ENCODE data around the gene KCTD18. TPM values are rescaled to one million over a fixed set of nuclear protein-coding genes. Genes with fewer than 3 reads are reported as not detected.

The KCTD18 gene
- total and polyA plus RNA-seq, 10 of the 15 experiments (the other 5 are each of a cell fraction or from before 2014, with no cell fraction given), result 1.4 to 16.9 (median 12.5) TPM

DNA sequence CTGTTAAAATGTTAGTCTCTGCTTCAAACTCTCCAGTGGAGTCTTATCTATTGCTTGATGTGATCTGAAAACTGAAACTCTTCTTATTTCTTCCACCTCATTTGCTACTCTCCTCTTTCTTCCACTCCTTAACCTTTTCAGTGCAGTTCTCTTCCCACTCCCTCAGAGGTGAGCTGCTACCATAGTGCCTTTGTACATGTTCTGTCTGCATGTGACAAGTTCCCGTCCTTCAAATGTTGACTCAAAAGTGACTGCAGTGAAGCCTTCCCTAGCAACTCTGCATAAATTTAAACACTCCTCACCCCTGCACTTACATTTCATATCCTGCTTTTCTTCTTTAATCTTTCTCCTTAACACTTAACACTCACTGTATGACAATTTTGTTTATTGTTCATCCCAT is 28.3 kb upstream of the KCTD18 start (continued):
- TF ChIP-seq, protein P1, sequence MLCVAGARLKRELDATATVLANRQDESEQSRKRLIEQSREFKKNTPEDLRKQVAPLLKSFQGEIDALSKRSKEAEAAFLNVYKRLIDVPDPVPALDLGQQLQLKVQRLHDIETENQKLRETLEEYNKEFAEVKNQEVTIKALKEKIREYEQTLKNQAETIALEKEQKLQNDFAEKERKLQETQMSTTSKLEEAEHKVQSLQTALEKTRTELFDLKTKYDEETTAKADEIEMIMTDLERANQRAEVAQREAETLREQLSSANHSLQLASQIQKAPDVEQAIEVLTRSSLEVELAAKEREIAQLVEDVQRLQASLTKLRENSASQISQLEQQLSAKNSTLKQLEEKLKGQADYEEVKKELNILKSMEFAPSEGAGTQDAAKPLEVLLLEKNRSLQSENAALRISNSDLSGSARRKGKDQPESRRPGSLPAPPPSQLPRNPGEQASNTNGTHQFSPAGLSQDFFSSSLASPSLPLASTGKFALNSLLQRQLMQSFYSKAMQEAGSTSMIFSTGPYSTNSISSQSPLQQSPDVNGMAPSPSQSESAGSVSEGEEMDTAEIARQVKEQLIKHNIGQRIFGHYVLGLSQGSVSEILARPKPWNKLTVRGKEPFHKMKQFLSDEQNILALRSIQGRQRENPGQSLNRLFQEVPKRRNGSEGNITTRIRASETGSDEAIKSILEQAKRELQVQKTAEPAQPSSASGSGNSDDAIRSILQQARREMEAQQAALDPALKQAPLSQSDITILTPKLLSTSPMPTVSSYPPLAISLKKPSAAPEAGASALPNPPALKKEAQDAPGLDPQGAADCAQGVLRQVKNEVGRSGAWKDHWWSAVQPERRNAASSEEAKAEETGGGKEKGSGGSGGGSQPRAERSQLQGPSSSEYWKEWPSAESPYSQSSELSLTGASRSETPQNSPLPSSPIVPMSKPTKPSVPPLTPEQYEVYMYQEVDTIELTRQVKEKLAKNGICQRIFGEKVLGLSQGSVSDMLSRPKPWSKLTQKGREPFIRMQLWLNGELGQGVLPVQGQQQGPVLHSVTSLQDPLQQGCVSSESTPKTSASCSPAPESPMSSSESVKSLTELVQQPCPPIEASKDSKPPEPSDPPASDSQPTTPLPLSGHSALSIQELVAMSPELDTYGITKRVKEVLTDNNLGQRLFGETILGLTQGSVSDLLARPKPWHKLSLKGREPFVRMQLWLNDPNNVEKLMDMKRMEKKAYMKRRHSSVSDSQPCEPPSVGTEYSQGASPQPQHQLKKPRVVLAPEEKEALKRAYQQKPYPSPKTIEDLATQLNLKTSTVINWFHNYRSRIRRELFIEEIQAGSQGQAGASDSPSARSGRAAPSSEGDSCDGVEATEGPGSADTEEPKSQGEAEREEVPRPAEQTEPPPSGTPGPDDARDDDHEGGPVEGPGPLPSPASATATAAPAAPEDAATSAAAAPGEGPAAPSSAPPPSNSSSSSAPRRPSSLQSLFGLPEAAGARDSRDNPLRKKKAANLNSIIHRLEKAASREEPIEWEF (IDR thresholded peaks at IDR 0.05; ENCODE audit: insufficient replicate concordance, low read depth, low read length), result no peak

DNA sequence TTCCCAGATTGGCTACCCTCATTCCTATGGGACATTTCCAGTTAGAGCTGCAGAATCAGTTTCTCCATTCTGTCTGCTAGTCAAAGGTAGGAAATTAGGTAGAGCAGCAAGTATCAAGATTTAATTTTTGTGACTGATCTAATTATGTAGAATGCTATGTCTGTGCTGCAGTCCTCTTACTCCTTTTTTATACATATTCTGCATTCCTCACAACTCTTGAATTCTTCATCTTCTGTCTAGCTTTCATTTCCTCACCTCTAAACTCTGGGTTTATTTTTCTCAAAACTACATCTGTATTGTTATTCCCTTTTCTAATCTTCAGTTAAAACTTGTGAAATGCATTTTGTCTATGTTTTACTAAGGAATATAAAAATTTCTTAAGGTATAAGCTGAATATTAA is 24.7 kb upstream of the KCTD18 start:
- Histone ChIP-seq H4K20me1 (ENCODE audit: control insufficient read depth, insufficient read depth) (no peaks in the 10 kb centered on the region), H3K36me3 (ENCODE audit: control insufficient read depth in 2 of 2, insufficient read depth in 2 of 2, low read length in 1 of 2) (peaks cover 1 to 6% of the 10 kb centered on the region in 2 experiments; a peak in 3 of 4 replicates), H3K27me3 (replicated peaks in 1 of 2; ENCODE audit: control insufficient read depth in 2 of 2, insufficient read depth in 2 of 2, low read length in 1 of 2) (no peaks in the 10 kb centered on the region), H3K4me3 (no peak overlapping the region), H3K4me1 (ENCODE audit: control insufficient read depth, insufficient read depth, low read length) (no peaks in the 10 kb centered on the region), H2AFZ (ENCODE audit: control insufficient read depth, low read depth, low read length) (no peak overlapping the region), H3K9ac (ENCODE audit: control insufficient read depth, insufficient read depth, low read length) (no peak overlapping the region), H3K9me3 (replicated peaks; ENCODE audit: control insufficient read depth, insufficient read depth, low read length) (no peaks in the 10 kb centered on the region), H3K4me2 (ENCODE audit: control insufficient read depth, insufficient read depth) (no peak overlapping the region), H3K27ac (ENCODE audit: control insufficient read depth, insufficient read depth) (no peak overlapping the region), H3K79me2 (ENCODE audit: control insufficient read depth, insufficient read depth, low read length) (peaks cover 34% of the 10 kb centered on the region)
- intact Hi-C loops (cut with micrococcal nuclease; ENCODE audit: unreplicated experiment) (no loop called here), in situ Hi-C loops (cut with MboI) (no loop called here)
- no peak for FAIRE-seq
- SMC1A ChIA-PET (ENCODE audit: uncharacterized antibody, unreplicated experiment), result interaction anchor here (0.7 to 2.8 kb wide), 7 partner anchors 8 to 168 kb away, joined by 4 to 9 read pairs (median 4); partner anchors contain the start of gene SGO2
- ATAC-seq, result no peak
- CTCF ChIA-PET, result interaction anchor here (0.5 to 2.2 kb wide), 8 partner anchors 7 to 168 kb away, joined by 3 to 12 read pairs (median 3); partner anchors contain the start of gene KCTD18
- no peak for TF ChIP-seq ZNF384 (IDR thresholded peaks at IDR 0.05; ENCODE audit: borderline replicate concordance, low read depth, low read length)
- TF ChIP-seq PML (IDR thresholded peaks at IDR 0.05; ENCODE audit: low read length), result no peak
- TF ChIP-seq TBL1XR1 (IDR thresholded peaks at IDR 0.05; ENCODE audit: low read depth, low read length), result no peak
- TF ChIP-seq SMARCA5 (IDR thresholded peaks at IDR 0.05), result no peak
- no peak for TF ChIP-seq MEF2A (IDR thresholded peaks at IDR 0.05; ENCODE audit: insufficient read depth, low read depth, low read length)
- TF ChIP-seq NR2C2 (IDR thresholded peaks at IDR 0.05; ENCODE audit: borderline replicate concordance, control insufficient read depth, insufficient read length, low read depth), result no peak
- TF ChIP-seq HCFC1 (IDR thresholded peaks at IDR 0.05; ENCODE audit: low read length), result no peak
- TF ChIP-seq, protein P2, sequence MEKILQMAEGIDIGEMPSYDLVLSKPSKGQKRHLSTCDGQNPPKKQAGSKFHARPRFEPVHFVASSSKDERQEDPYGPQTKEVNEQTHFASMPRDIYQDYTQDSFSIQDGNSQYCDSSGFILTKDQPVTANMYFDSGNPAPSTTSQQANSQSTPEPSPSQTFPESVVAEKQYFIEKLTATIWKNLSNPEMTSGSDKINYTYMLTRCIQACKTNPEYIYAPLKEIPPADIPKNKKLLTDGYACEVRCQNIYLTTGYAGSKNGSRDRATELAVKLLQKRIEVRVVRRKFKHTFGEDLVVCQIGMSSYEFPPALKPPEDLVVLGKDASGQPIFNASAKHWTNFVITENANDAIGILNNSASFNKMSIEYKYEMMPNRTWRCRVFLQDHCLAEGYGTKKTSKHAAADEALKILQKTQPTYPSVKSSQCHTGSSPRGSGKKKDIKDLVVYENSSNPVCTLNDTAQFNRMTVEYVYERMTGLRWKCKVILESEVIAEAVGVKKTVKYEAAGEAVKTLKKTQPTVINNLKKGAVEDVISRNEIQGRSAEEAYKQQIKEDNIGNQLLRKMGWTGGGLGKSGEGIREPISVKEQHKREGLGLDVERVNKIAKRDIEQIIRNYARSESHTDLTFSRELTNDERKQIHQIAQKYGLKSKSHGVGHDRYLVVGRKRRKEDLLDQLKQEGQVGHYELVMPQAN (conservative IDR thresholded peaks at IDR 0.05), result no peak
- no peak for TF ChIP-seq RCOR1 (conservative IDR thresholded peaks at IDR 0.05; ENCODE audit: low read depth, low read length)
- RAD21 ChIA-PET (ENCODE audit: unreplicated experiment), result no interaction called here
- DNase-seq (ENCODE audit: low read depth, low spot score), result no peak
- BruUV-seq (replicated peaks), result no TSS peak
- POLR2A ChIA-PET, result interaction anchor here (1.0 to 1.1 kb wide), 2 partner anchors 8 to 9 kb away, joined by 3 to 4 read pairs; partner anchors contain the start of gene SGO2
